GM19043 (cell line): ENCODE data around the gene SIGLEC9.

Experiments used
- ATAC-seq: cut with Tn5 transposase; IDR thresholded peaks from one replicate; pipeline ENCODE4 v1.9.1; 2021; ENCODE audit warnings: low read depth; ENCODE audit not compliant: unreplicated experiment

SIGLEC9 gene

GRCh38 chr19:51096473-51097165 lies 28.1 kb upstream of the SIGLEC9 start:
- ATAC-seq: no peak

GRCh38 chr19:51097166-51097738 lies 27.5 kb upstream of the SIGLEC9 start:
- ATAC-seq: no peak

DNA sequence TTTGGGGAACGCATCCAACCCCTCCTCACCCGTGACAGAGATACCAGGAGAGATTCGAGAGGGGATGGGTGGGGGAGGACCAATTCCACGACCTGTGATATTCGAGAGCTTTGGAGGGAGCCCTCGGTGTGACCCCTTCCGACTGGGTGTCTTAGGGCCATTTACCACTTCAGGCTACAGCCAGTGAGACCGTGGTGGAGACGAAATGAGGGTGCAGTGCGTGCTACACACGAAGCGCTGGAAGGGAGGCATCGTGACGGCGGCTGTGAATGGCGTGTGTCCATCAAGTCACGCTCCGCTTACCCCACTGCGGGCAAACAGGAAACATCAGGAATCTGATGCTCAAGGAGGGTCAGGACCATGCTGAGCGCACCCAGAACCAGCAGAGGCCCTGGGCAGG lies 26.9 kb upstream of the SIGLEC9 start:
- no peak for ATAC-seq

DNA sequence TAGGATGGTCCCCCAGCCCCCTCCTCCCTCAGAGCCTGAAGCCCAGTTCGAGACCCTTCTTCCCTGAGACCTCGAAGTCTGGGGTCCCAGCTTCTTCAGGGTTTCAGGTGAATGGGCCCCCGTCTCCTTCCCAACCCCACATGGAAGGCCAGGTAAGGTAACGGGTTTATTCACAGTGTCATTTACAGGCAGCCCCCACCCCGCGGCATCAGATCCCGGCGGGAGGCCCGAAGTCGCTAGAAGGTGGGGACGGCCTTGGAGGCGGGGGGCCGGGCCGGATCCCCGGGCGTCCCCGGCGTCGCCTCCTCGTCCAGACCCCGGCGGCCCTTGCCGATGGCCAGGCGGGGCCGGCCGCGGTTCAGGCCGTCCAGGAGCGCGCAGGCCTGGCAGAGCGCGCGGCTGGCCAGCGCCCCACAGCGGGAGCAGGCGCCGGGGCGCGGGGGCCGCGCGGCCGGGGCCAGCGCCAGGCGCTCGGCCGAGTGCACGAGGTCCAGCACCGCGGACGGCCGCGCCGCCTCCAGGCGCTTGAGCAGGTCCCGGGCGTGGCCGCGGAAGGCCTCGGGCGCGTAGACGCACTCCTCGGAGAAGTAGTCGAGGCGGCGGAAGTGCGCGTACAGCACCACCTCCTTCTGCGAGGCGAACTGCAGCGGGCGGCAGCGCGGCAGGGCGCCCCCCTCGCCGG lies 26.2 kb upstream of the SIGLEC9 start:
- no peak for ATAC-seq

- no peak for ATAC-seq
Measured at GRCh38 chr19:51099047-51099382, 25.7 kb upstream of the SIGLEC9 start.

- ATAC-seq: no peak
Measured at GRCh38 chr19:51100601-51101000, 24.1 kb upstream of the SIGLEC9 start.

- no peak for ATAC-seq
Measured at GRCh38 chr19:51101171-51101865, 23.4 kb upstream of the SIGLEC9 start.

- no peak for ATAC-seq
Measured at GRCh38 chr19:51102991-51103390, 21.7 kb upstream of the SIGLEC9 start.

DNA sequence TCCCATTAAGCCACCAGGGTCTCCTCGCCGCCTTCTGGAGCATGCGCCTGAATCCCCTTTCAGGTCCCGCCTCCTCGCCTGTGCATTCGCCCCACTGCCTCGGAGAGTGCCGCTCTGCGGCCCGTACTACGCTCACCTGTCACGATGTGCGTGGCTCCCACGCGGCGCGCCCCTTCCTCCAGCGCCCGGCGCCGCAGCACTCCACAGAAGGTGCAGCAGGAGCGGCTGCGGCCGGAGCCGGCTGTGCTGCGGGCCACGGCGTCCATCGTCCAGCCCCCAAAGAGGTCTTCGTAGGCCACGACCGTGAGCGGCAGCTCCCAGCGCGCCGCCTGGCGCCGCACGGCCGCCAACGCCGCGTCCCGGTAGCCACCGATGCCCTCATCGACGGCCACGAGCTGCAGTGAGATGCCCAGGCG lies 20.8 kb upstream of the SIGLEC9 start:
- no peak for ATAC-seq

DNA sequence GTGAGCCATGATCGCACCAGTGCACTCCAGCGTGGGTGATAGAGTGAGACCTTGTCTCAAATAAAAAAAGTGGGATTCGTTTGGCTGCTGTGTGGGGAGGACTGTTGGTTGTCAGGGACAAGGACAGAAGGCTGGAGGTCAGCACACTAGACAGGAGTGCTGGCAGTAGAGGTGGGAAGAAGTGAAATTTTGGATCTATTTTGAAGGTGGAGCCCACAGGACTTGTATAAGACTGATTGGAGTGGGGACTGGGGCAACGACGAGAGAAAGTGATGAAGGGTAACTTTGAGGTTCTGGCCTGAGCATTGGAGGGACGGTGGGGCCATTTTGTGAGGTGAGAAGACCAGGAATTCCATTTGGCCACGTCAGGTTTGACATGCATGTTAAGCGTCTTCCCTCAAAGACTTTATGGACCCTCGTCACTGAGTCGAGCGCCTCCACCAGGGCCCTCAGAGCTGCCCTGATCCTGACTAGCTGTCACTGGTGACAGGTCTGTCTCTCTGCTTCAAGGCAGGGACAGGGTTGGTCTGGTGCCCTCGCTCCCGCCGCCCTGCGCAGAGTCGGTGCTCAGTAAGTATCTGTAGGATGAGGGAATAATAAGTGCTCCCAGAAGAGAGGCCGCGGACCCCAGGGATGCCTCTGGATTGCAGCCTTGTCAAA lies 17.2 kb upstream of the SIGLEC9 start:
- ATAC-seq: peak; percentile 8

DNA sequence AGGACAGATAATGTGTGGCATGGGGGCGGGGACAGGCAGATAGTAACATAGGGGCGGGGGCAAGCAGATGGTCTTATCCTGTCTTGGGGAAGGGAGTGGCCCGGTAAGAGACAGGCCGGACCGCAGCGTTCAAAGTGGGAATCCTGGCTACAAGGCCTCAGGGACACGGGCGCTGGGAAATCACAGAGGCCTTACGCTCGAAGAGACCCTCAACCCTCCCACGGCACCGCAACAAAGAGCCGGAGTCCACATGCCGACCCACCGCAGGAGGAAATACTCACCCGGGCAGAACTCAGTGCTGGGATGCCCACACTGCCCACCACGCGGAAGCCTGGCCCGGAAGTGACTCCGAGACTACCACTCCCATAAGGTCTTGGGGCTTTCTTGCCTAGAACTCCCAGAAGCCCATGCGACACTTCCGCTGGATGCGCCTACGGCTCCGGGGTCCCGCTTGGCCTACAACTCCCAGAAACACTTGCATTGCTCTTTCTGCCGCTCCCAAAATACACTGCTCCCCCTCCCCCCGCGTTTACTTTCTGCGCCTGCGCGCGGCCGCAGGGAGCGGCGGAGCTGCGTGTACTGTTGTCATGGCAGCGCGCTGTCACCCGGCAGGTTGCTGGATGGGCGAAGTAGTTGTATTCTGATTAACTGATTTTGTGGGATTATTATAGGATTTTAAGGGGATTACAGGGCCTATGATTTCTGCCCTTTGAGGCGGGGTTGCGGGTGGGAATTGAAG lies 16.5 kb upstream of the SIGLEC9 start, which contains the start of gene CTU1:
CTU1 (minus strand) TSS at position 344 of the 739 bp plus-strand sequence. CDS start 3,840 bp downstream, outside the sequence.
- peak; percentile 92 for ATAC-seq

DNA sequence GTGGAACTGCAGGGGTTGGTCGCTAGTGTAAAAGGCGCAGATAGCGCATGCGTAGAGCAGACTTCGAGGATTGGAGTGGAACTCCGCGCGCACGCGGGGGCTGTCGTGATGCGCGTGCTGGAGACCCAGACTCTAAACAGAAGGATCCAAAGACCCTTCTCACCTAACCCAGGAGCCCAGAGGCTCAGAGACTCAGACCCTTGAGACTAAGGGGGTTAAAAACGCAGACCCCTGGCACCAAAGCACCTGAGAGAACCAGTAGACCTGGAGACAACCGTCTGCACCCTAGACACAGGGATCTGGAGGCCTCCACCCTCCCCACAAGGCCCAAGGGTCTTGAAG lies 15.9 kb upstream of the SIGLEC9 start:
- ATAC-seq: peak; percentile 10

DNA sequence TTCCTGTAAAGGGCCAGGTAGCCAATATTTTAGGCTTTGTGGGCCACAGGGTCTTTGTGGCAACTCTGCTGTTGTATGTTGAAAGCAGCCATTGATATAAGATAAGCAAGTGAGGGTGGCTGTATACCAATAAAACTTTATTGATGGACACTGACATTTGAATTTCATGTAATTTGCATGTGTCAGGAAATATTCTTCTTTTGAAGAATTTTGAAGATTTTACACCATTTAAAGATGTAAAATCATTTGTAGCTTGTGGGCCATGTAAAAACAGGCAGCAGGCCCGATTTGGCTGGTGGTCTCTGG lies 14.1 kb upstream of the SIGLEC9 start:
- no peak for ATAC-seq

DNA sequence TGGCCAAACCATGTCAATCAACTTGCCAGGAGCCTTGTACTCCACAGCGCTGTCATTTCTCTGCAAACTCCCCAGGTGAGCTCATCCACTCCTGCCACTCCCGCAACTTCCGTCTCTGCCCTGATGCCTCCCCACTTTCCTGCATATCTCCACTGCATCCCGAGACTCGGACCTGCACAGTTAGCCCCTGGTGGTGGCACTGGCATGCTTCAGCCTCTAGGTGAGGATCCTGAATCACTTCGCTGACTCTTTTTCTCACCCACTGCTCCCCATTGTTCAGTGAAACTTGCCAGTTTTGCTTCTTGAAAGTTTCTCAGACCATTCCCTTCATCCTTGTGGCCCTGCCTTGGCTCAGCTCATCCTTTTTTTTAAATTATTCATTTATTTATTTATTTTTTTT lies 13.1 kb upstream of the SIGLEC9 start:
- ATAC-seq: no peak

- no peak for ATAC-seq
Measured at GRCh38 chr19:51114087-51114729, 10.5 kb upstream of the SIGLEC9 start.

DNA sequence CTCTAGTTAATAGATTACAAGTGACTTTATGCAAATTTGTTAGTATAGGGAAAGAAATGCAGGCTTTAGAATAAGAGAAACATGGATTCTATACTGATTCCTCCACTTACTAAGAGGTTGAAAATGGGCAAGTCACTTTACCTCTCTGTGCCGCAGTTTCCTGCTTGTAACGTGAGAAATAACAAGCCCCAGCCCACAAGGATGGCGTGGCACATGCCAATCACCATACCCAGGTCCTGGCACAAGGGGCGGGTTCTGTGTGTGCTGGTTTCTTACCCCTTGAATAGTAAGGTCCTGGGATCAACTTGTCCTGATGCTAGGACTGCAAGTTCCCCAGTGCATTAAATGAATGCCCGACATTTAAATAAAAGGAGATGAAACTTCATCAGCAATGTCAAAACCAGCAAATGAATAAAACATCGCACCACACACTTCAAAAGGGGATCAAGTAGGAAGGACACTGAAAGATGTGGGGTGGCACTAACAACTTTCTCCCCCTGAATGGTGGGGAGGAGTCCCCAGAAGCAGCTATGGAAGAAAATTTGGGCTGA lies 7.9 kb upstream of the SIGLEC9 start:
- no peak for ATAC-seq

GRCh38 chr19:51119101-51119500 lies 5.6 kb upstream of the SIGLEC9 start:
- no peak for ATAC-seq

DNA sequence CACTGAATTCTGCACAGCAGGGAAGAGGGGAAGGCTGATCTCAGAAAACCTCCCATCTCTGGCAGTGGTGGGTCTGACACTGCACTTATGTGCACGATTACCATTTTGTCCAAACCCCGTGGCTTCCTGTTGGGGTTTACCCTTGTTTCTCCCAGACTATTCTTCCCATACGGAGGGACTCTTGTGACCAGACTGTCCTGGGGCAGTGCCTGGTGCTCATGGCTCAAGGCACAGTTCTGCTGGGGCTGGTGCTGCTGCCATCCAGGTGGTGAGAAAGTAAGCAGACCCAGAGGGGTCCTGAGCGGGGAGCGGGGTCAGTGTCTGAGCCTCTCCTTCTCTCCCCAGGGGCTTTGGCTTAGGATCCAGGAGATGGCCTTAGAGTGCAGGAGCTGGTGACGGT lies 5.1 kb upstream of the SIGLEC9 start:
- ATAC-seq: no peak

GRCh38 chr19:51120160-51120559 lies 4.5 kb upstream of the SIGLEC9 start:
- no peak for ATAC-seq

- ATAC-seq: no peak
Measured at GRCh38 chr19:51121257-51121656, 3.4 kb upstream of the SIGLEC9 start.
